ENCODE data around the gene CDC45. TPM values are rescaled to one million over a fixed set of nuclear protein-coding genes. Genes with fewer than 3 reads are reported as not detected.

The CDC45 gene
- total RNA-seq, 4 donors from 2014 or later: 0.27 TPM; not detected in 3

GRCh38 chr22:19496324-19496630, 16.6 kb downstream of the CDC45 start:
- H3K9me3 ChIP-seq: no peaks in the 10 kb centered on the region
- no peak for DNase-seq
- H3K4me3 ChIP-seq: no peak overlapping the region
- TF ChIP-seq CTCF (IDR thresholded peaks at IDR 0.05 in 4 of 5, conservative IDR thresholded peaks at IDR 0.05 in 1 of 5): no peak
- TF ChIP-seq POLR2A (IDR thresholded peaks at IDR 0.05): no peak
- H3K27ac ChIP-seq: no peak overlapping the region
- ATAC-seq: no peak
- intact Hi-C loops (cut with DNase I; ENCODE audit: low total_unique reads) (loop anchor here (5.0 kb wide), 1 partner anchor 136 kb away; no protein-coding TSS in a partner anchor), in situ Hi-C loops (cut with MboI; ENCODE audit: low sequenced_read_pairs in 4 of 4) (loop anchor here in 2 of 4 donors (10.0 kb wide), 1 partner anchor 129 kb away; no protein-coding TSS in a partner anchor)
- no peaks in the 10 kb centered on the region for H3K4me1 ChIP-seq
- no peaks in the 10 kb centered on the region for H3K36me3 ChIP-seq
- H3K27me3 ChIP-seq: no peaks in the 10 kb centered on the region

DNA sequence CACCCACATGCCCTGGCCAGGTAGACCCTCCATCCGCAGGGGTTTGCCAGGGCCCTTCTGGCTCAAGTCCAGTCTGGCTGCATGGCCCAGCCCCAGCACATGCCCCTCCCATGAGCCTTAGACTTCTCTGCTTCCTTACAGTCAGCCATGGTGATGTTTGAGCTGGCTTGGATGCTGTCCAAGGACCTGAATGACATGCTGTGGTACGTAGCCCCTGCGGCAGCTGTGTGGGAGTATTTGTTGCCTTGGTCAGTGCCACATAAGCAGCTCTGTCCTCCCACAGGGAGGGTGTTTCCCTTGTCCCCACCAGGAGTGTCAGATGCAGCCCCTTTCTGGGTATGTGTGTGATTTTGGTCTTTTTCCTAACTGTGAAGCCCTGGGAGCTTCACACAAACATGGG, 17.5 kb downstream of the CDC45 start:
- DNase-seq: no peak
- Histone ChIP-seq H3K4me3 (no peak overlapping the region), H3K36me3 (no peaks in the 10 kb centered on the region), H3K27me3 (no peaks in the 10 kb centered on the region), H3K4me1 (no peaks in the 10 kb centered on the region), H3K27ac (no peak overlapping the region), H3K9me3 (no peaks in the 10 kb centered on the region)
- intact Hi-C loops (cut with DNase I; ENCODE audit: low total_unique reads): loop anchor here (5.0 kb wide), 1 partner anchor 135 kb away; no protein-coding TSS in a partner anchor
- in situ Hi-C loops (cut with MboI; ENCODE audit: low sequenced_read_pairs in 4 of 4): loop anchor here in 2 of 4 donors (10.0 kb wide), 1 partner anchor 128 kb away; no protein-coding TSS in a partner anchor
- no peak for TF ChIP-seq POLR2A (IDR thresholded peaks at IDR 0.05)
- TF ChIP-seq CTCF (IDR thresholded peaks at IDR 0.05 in 4 of 5, conservative IDR thresholded peaks at IDR 0.05 in 1 of 5): no peak
- no peak for ATAC-seq

DNA sequence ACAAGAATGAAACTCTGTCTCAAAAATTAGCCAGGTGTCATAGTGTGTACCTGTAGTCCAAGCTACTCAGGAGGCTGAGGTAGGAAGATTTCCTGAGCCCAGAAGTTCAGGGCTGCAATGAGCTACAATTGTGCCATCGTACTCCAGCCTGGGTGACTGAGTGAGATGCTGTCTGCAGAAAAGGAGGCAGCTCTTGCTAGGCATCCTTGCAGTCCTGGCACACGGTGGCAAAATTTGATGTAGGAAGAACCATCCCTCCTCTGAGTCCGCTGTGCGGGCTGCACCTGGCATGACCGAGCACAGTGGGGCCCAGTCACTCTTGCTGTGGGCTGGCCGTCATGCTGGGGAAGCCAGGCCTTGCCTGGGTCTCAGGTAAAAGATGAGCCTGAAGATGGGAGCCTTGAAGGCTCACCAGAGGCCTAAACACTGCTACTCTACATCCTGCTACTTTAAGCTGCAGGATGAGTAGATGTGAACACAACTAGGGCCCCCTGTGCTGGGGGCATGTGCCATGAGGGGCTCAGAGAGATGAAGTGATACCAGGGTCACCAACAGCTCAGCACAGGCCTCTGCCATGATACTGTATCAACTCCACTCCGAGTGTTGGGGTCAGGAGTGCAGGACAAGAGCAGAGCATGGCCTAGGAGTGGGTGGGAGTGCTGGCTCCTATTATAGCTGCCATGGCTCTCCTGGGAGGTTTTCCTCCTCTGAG, 18.6 kb downstream of the CDC45 start:
- no peaks in the 10 kb centered on the region for H3K9me3 ChIP-seq
- in situ Hi-C loops (cut with MboI; ENCODE audit: low sequenced_read_pairs in 4 of 4): loop anchor here in 2 of 4 donors (10.0 kb wide), 1 partner anchor 126 kb away; no protein-coding TSS in a partner anchor

DNA sequence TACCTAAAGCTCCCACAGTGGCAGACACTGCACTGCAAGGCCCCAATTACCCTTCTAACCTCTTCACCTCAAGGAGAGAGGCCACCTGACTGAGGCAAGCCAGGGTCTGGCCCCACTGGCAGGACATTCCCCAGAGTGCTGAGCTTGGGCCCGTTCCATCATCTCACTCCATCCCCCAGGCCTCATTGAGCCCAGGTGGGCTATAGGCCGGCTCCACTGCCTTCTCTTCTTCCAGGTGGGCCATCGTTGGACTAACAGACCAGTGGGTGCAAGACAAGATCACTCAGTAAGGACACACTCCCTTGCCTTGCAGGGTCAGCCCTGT, 19.1 kb downstream of the CDC45 start:
- no peaks in the 10 kb centered on the region for H3K36me3 ChIP-seq
- H3K4me1 ChIP-seq: no peaks in the 10 kb centered on the region
- DNase-seq (no peak), ATAC-seq (no peak)
- H3K27ac ChIP-seq: no peak overlapping the region
- in situ Hi-C loops (cut with MboI; ENCODE audit: low sequenced_read_pairs in 4 of 4): loop anchor here in 2 of 4 donors (10.0 kb wide), 1 partner anchor 126 kb away; no protein-coding TSS in a partner anchor
- intact Hi-C loops (cut with DNase I; ENCODE audit: low total_unique reads): loop anchor here (5.0 kb wide), 1 partner anchor 133 kb away; no protein-coding TSS in a partner anchor
- no peak for TF ChIP-seq CTCF (IDR thresholded peaks at IDR 0.05 in 4 of 5, conservative IDR thresholded peaks at IDR 0.05 in 1 of 5)
- TF ChIP-seq POLR2A (IDR thresholded peaks at IDR 0.05): no peak
- no peak overlapping the region for H3K4me3 ChIP-seq
- H3K27me3 ChIP-seq: no peaks in the 10 kb centered on the region
- no peaks in the 10 kb centered on the region for H3K9me3 ChIP-seq

More for the DNA sequence above, 18.6 kb downstream of the CDC45 start:
- intact Hi-C loops (cut with DNase I; ENCODE audit: low total_unique reads): loop anchor here (5.0 kb wide), 1 partner anchor 134 kb away; no protein-coding TSS in a partner anchor
- TF ChIP-seq POLR2A (IDR thresholded peaks at IDR 0.05) (no peak), CTCF (IDR thresholded peaks at IDR 0.05 in 4 of 5, conservative IDR thresholded peaks at IDR 0.05 in 1 of 5) (no peak)
- no peaks in the 10 kb centered on the region for H3K27me3 ChIP-seq
- ATAC-seq (no peak), DNase-seq (no peak)
- H3K36me3 ChIP-seq: no peaks in the 10 kb centered on the region
- no peaks in the 10 kb centered on the region for H3K4me1 ChIP-seq
- no peak overlapping the region for H3K4me3 ChIP-seq
- H3K27ac ChIP-seq: no peak overlapping the region
